HUES48 (cell line): ENCODE measurements around the gene GNA12.
A peak's percentile ranks its signal among the peaks of the same experiment; 100 is the strongest.

Source experiments
- H3K27ac ChIP-seq: one replicate; pipeline ENCODE4 v1.7.0; 2013; ENCODE audit warnings: low read depth, low read length, inconsistent platforms
- H3K27me3 ChIP-seq: 2 replicates; pipeline ENCODE4 v1.6.1; 2013; ENCODE audit warnings: mild to moderate bottlenecking, low read length; ENCODE audit not compliant: control insufficient read depth, insufficient read depth
- H3K36me3 ChIP-seq: 2 replicates; pipeline ENCODE4 v1.6.1; 2013; ENCODE audit warnings: low read length; ENCODE audit not compliant: control insufficient read depth, insufficient read depth
- H3K4me1 ChIP-seq: 2 replicates; pipeline ENCODE4 v1.6.1; 2013; ENCODE audit warnings: mild to moderate bottlenecking, low read length; ENCODE audit not compliant: control insufficient read depth, insufficient read depth
- H3K4me3 ChIP-seq: 2 replicates; pipeline ENCODE4 v1.5.1; 2013; ENCODE audit warnings: mild to moderate bottlenecking, low read depth, low read length
- H3K9ac ChIP-seq: 2 replicates; pipeline ENCODE4 v1.6.1; 2013; ENCODE audit warnings: mild to moderate bottlenecking, low read depth, low read length, moderate library complexity
- H3K9me3 ChIP-seq: 2 replicates; pipeline ENCODE4 v1.6.1; 2013; ENCODE audit warnings: low read length; ENCODE audit not compliant: control insufficient read depth, insufficient read depth

Gene GNA12

GRCh38 chr7:2853147-2853546, 9.0 kb upstream of the GNA12 start:
- Histone ChIP-seq H3K4me3 (no peak overlapping the region), H3K9me3 (no peaks in the 10 kb centered on the region), H3K9ac (no peak overlapping the region), H3K27me3 (no peaks in the 10 kb centered on the region), H3K27ac (no peak overlapping the region), H3K36me3 (no peaks in the 10 kb centered on the region), H3K4me1 (no peaks in the 10 kb centered on the region)

GRCh38 chr7:2851497-2851896, 7.4 kb upstream of the GNA12 start:
- no peak overlapping the region for H3K27ac ChIP-seq
- no peaks in the 10 kb centered on the region for H3K27me3 ChIP-seq
- H3K9ac ChIP-seq = no peak overlapping the region
- no peaks in the 10 kb centered on the region for H3K9me3 ChIP-seq
- no peaks in the 10 kb centered on the region for H3K36me3 ChIP-seq
- H3K4me1 ChIP-seq = no peaks in the 10 kb centered on the region
- H3K4me3 ChIP-seq = no peak overlapping the region

DNA sequence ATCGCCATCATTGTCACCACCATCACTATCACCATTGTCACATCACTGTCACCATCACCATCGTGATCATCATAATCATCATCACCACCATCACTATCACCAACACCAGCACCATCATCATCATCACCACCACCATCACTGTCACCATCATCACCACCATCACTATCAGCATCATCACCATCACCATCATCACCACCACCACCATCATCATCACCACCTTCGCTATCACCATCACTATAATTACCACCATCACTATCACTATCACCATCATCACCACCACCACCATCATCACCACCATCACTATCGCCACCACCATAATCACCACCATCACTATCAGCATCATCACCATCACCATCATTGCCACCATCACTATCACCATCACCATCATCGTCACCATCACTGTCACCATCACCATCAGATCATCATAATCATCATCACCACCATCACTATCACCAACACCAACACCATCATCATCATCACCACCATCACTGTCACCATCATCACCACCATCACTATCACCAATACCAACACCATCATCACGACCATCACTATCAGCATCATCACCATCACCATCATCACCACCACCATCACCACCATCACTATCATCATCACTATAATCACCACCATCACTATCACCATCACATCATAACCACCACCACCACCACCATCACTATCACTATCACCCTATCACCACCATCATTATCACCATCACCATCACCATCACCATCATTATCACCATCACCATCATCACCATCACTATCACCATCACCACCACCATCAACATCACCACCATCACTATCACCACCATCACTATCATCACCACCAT, 6.0 kb upstream of the GNA12 start:
- H3K9ac ChIP-seq = no peak overlapping the region
- no peak overlapping the region for H3K27ac ChIP-seq
- no peak overlapping the region for H3K4me3 ChIP-seq
- H3K27me3 ChIP-seq = no peaks in the 10 kb centered on the region
- H3K9me3 ChIP-seq = no peaks in the 10 kb centered on the region
- H3K4me1 ChIP-seq = peaks cover under 1% of the 10 kb centered on the region; the same call in 1 of the 2 replicates
- no peaks in the 10 kb centered on the region for H3K36me3 ChIP-seq

GRCh38 chr7:2845034-2845592, 1.0 kb upstream of the GNA12 start:
- peaks cover 7% of the 10 kb centered on the region; the same call in 1 of the 2 replicates for H3K4me1 ChIP-seq
- H3K9ac ChIP-seq = no peak overlapping the region
- peak overlapping the region; percentile 73 for H3K27ac ChIP-seq
- H3K36me3 ChIP-seq = peaks cover 15% of the 10 kb centered on the region
- H3K27me3 ChIP-seq = no peaks in the 10 kb centered on the region
- no peaks in the 10 kb centered on the region for H3K9me3 ChIP-seq
- peak overlapping the region; percentile 55; the same call in 1 of the 2 replicates for H3K4me3 ChIP-seq

- H3K36me3 ChIP-seq = peaks cover 23% of the 10 kb centered on the region
- H3K4me3 ChIP-seq = peak overlapping the region; percentile 83
- peak overlapping the region; percentile 66 for H3K9ac ChIP-seq
- H3K4me1 ChIP-seq = peaks cover 7% of the 10 kb centered on the region; the same call in 1 of the 2 replicates
- no peaks in the 10 kb centered on the region for H3K27me3 ChIP-seq
- H3K27ac ChIP-seq = no peak overlapping the region
- H3K9me3 ChIP-seq = no peaks in the 10 kb centered on the region
Measured at GRCh38 chr7:2843711-2844152, 376 bp downstream of the GNA12 start.

GRCh38 chr7:2843191-2843685, 870 bp downstream of the GNA12 start:
- Histone ChIP-seq H3K4me3 (peak overlapping the region; percentile 83), H3K36me3 (peaks cover 28% of the 10 kb centered on the region), H3K27ac (no peak overlapping the region), H3K27me3 (no peaks in the 10 kb centered on the region), H3K9me3 (no peaks in the 10 kb centered on the region), H3K4me1 (peaks cover 7% of the 10 kb centered on the region; the same call in 1 of the 2 replicates), H3K9ac (no peak overlapping the region)

DNA sequence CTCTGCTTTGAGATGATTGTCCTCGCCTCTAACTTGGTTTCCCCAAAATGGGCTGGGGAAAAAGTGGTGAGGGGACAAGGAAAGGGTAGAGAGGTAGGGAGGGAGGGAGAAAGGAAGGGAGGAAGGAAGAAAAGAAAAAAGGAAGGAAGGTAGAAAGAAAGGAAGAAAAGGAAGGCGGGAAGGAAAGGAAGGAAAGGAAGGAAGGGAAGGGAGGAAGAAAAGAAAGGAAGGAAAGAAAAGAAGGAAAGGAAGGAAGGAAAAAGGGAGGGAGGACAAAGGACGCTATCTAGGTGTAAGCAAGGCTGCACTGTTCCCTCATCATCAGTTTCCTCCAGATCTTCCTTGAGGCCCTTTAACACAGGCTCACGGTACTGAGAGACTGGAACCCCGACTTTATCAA, 2.2 kb downstream of the GNA12 start:
- H3K9me3 ChIP-seq = no peaks in the 10 kb centered on the region
- peaks cover 32% of the 10 kb centered on the region for H3K36me3 ChIP-seq
- no peaks in the 10 kb centered on the region for H3K27me3 ChIP-seq
- H3K27ac ChIP-seq = no peak overlapping the region
- H3K4me3 ChIP-seq = no peak overlapping the region
- no peak overlapping the region for H3K9ac ChIP-seq
- peaks cover 16% of the 10 kb centered on the region for H3K4me1 ChIP-seq

DNA sequence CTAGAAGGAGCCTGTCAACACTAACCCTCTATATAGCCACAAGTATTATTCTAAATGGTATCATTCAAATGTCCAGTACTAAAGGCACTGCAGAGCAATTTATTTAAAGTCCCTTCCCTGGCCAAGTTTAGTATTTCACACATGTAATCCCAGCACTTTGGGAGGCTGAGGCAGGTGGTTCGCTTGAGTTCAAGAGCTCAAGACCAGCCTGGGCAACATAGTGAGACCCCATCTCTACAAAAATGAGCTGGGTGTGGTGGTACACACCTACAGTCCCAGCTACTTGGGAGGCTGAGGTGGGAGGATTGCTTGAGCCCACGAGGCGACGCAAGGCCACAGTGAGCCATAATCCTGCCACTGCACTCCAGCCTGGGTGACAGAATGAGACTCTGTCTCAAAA, 3.6 kb downstream of the GNA12 start:
- Histone ChIP-seq H3K27me3 (no peaks in the 10 kb centered on the region), H3K9me3 (no peaks in the 10 kb centered on the region), H3K36me3 (peaks cover 36% of the 10 kb centered on the region), H3K9ac (no peak overlapping the region), H3K4me1 (peaks cover 19% of the 10 kb centered on the region), H3K4me3 (no peak overlapping the region), H3K27ac (no peak overlapping the region)

GRCh38 chr7:2838873-2839578, 5.1 kb downstream of the GNA12 start:
- Histone ChIP-seq H3K9me3 (no peaks in the 10 kb centered on the region), H3K36me3 (peaks cover 49% of the 10 kb centered on the region), H3K9ac (no peak overlapping the region), H3K4me1 (peaks cover 25% of the 10 kb centered on the region), H3K4me3 (no peak overlapping the region), H3K27me3 (no peaks in the 10 kb centered on the region), H3K27ac (no peak overlapping the region)

DNA sequence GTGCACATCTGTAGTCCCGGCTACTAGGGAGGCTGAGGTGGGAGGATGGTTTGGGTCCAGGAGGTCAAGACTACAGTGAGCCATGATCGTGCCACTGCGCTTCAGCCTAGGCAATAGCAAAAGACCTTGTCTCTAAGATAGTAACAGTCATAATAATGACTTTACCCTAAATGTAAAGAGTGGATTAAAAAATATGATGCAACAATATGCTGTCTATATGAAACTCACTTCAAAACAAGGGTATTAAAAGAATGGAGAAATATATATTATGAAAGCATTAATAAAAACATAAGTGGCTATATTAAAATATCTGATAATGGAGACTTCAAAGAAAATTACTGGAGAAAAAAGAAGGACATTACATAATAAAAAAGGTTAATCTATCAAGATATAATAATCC, 5.7 kb downstream of the GNA12 start:
- H3K36me3 ChIP-seq = peaks cover 49% of the 10 kb centered on the region
- no peak overlapping the region for H3K4me3 ChIP-seq
- H3K4me1 ChIP-seq = peaks cover 27% of the 10 kb centered on the region
- H3K27ac ChIP-seq = no peak overlapping the region
- H3K27me3 ChIP-seq = no peaks in the 10 kb centered on the region
- H3K9me3 ChIP-seq = no peaks in the 10 kb centered on the region
- no peak overlapping the region for H3K9ac ChIP-seq

- Histone ChIP-seq H3K4me1 (peaks cover 27% of the 10 kb centered on the region), H3K4me3 (no peak overlapping the region), H3K36me3 (peaks cover 48% of the 10 kb centered on the region), H3K9me3 (no peaks in the 10 kb centered on the region), H3K27ac (no peak overlapping the region), H3K9ac (no peak overlapping the region), H3K27me3 (no peaks in the 10 kb centered on the region)
Measured at GRCh38 chr7:2837496-2837895, 6.6 kb downstream of the GNA12 start.
